Glomerular visceral epithelial cell (primary cell): Measurements from ENCODE around the gene CAMTA1.

Experiments
- DNase-seq: peaks from one replicate; pipeline ENCODE4 v3.0.0-alpha.2; 2016; ENCODE audit errors: extremely low spot score

The CAMTA1 gene

DNA sequence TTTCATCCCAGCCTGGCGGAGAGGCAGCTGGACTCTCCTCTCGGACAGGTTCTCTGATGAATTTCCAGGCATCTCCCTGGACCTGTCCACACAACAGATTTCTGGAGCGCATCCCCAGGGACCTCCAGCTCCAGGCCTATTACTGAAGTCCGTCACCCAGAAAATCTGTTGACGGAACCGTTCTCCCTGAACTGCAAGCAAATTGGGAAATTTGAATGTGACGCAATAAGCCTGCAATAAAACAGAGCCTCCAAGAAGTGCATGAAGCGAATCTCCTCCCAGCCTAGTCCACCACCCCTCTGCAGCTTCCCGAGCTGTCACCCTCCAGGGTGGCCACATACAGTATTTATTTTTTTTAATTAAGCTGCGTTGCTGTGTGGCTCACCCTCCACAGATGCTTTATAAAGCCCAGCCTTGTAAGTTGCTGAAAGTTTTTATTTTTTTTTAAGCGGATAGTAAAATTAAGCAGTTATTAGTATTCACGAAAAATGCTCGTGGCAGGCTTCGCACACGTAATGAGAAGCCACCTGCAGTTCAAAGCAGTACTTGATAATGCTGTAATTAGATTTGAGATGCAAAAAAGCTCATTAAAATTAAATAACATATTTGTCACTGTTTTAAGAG lies 173.3 kb downstream of the CAMTA1 start:
- DNase-seq = no peak

DNA sequence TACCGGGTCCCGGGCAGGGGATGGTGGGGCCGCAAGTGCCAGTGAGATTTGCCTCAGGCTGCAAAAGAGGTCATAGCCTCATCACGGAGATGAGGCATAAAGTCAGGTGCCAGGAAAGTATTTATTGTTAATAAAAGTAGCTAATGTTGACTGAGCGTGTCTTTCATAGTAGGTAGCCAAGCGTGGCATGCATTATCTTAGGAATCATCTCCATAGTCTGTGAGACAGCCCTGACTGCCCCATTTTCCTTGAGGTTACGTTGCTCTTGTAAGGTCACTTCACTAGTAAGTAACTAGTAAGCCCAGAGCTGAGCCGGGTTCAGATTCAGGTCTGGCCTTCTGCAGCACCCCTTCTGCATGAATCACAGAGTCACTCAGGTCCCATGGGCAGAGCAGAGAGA lies 174.2 kb downstream of the CAMTA1 start:
- DNase-seq = peak; percentile 41

DNA sequence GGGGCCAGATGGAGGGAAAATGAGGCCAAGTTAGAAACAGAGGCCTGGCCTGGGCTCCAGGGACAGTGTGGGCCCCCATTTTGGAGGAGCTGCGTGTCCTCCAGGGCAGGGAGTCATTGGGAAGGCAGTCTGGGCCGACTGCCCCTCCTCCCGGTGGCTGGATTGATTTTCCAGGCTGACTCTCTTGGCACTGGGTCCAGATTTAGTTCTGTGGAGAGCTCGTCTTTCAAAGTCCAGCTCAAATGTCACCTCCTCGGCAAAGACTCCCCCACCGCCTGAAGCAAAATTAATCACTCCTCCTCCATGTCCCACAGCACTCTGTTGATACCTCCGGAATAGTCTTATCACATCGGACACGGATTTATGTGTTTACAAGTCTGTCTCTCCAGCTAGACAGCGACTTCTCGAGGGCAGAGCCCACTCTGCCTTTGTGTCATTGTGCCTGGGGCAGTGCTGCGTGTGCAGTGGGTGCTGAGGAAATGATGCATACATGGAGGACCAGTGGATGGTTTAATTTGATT lies 175.1 kb downstream of the CAMTA1 start:
- no peak for DNase-seq

DNA sequence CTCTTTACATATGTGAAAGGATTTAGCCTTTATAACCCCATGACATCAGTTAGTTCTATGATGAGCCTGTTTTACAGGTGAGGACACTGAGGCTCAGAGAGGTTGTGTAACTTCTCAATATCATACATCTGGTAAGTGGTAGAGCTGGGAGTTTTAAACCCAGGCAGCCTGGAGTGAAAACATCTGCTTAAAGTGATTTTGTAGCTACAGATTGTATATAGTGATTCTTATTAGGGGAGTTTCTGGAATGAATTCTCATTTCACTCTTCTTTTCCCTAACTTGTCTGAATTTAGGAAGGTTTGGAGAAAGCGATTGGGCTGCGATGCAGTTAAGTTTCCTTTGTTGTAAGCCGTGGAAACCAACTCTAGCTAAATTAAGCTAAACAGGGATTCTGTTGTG lies 175.6 kb downstream of the CAMTA1 start:
- no peak for DNase-seq

DNA sequence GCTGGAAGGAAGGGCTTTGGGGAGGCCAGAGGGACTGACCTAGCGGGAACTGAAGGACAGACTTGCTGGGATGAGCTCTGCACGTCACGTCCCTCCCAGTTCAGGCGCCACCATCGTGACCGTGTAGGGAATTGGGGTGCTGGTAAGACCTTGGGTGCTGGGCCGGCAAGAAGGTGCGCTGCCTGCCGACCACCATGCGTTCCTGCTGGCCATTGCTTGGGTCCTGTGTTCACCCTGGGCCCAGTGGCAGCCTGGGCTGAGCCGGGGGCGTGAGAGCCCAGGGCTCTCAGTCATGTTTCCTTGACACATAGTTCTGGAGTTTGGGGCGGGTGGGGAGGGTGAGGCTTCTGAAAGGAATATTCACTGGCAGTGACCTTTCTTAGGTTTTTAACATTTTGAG lies 176.0 kb downstream of the CAMTA1 start:
- DNase-seq = no peak

DNA sequence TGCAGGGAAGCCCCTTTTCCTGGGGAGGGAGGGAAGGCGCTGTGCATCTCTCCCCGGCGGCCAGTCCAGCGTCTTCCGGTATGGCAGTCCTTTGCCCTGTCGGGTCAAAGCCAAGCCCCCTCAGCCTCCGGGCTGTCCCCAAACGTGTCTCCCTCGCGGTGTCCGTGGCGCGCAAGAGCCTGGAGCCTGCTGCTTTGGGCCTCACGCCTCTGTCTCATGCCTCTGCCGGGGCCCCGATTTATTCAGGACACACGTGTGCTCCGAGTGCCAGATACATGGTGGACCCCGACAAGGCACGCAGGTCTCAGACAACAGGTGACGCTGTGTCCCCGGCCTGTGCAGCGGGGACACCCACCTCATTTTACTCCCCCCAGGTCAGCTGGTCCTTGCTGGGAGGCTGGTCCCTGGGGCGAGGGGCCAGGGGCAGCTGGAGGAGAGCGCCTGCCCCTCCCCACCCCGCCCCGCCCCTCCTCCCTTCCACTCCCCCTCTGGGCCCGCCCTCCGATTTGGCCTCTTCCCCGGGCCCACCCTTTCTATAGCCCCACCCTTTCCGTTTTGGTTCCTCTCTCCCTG lies 176.7 kb downstream of the CAMTA1 start:
- DNase-seq = no peak

DNA sequence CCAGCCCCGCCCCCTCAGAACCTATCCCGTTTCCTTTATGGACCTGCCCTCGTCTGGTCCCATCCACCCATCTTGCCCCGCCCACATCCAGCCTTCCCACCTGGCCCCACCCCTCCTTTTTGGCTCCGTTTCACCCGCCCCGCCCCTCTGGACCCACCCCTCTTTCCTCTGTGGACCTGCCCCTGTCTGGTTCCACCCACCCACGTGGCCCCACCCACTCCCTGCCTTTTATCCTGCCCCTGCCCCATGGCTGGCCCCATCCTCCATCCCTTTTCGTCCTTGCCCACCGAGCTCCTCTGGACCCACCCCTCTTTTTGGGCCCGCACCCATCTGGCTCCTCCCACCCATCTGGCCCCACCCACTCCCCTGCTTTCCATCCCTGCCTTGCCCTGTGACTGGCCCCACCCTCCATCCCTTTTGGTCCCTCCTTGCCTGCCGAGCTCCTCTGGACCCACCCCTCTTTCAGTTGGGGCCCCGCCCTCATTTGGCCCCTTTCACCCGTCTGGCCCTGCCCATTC lies 177.3 kb downstream of the CAMTA1 start:
- peak; percentile 8 for DNase-seq

DNA sequence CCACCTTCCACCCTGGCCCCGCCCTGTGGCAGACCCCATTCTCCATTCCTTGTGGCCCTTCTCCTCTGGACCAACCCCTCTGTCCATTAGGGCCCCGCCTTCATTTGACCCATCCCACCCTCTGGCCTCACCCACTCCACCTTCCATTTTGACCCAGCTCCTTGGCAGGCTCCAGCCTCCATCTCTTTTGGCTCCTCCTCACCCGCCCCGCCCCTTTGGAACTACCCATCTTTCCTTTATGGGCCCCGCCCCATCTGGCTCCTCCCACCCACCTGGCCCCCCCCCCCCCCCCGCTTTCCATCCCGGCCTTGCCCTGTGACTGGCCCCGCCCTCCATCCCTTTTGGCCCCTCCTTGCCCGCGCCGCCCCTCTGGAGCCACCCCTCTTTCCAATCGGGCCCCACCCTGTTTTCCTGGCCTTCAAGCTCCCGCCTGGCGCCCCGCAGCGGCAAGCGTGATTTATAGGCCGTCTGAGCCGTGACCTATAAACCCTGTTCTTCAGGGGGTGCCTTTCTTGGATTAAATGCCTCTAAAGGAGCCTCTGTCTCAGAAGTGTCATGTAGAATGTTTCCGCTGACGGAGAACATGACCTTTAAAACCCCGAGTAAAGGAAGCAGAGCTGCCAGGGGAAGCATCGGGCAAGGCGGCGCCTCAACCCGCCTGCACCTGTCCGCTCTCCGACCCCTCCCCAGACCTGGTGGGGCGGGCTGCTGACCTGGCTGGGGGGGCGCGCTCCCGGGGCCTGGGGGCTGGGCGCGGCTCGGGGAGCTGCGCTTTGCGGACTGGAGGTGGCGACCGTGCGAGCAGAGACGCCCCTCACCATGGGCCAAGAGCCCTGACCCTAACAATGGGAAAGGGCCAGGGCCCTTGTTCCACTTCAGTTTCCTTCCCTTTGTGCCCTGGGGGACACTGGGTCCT lies 178.0 kb downstream of the CAMTA1 start:
- peak; percentile 29 for DNase-seq

DNA sequence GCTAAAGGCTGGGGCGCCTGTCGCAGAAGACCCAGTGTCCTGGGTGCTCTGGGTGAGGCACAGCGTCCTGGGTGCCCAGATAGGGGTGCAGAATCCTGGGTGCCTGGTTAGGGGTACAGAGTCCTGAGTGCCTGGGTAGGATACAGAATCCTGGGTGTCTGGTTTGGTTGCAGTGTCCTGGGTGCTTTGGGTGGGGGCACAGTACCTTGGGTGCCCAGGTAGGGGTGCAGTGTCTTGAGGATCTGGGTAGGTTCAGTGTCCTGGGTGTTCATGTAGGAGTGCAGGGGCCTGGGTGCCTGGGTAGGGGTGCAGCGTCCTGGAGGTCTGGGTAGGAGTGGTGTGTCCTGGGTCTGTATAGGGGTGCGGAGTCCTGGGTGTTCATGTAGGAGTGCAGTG lies 178.7 kb downstream of the CAMTA1 start:
- DNase-seq = no peak

DNA sequence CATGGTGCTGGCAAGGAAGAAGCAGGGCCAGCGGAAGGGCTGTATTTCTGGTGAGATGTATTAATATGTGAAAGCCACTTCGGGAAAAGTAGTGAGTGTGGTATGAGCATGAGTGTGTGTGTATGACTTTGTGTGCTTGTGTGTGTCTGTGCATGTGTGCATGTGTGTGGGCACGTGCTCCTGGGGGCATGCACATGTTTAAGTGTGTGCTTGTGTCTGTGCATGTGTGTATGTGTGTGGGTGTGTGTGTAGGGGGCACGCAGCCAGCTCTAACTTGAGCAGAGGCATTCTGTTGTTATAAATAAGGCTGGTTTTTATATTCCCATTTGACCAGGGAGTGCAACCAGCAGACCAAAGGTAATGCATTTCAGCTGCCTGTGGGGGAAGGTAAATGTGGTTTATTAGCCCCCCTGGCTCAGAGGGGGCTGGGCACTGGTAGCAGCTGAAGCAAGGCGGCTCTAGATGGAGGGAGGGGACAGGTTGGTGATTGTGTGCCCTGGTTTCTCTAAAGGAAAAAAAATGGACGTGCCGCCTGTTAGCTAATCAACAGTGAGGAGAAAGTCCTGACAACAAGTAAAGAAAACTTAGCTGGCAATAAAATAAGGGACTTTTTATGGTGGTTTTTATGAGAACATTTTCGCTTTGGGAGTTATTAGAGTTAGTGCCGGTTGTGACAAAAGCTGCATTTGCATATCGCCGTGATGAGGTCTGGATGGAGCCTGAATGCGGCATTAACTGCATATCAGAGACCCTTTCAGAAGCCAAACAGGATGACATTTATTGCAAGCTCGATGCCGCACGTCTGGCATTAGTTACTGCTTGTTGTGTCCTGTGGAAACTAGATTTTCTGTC lies 180.1 kb downstream of the CAMTA1 start:
- no peak for DNase-seq

DNA sequence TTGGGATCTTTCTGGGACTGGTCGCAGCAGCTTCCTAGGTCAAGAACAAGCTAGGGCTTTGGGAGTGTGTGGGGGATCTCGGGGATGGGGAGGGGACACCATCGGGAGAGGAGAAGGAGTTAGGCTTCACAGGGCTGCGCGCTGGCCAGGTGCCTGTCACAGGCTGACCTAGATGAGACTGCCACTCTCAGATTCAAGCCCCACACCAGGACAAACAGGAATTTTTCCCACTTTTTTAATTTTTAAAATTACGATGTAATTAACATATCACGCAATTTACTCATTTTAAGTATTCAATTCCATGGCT lies 180.6 kb downstream of the CAMTA1 start:
- no peak for DNase-seq

DNA sequence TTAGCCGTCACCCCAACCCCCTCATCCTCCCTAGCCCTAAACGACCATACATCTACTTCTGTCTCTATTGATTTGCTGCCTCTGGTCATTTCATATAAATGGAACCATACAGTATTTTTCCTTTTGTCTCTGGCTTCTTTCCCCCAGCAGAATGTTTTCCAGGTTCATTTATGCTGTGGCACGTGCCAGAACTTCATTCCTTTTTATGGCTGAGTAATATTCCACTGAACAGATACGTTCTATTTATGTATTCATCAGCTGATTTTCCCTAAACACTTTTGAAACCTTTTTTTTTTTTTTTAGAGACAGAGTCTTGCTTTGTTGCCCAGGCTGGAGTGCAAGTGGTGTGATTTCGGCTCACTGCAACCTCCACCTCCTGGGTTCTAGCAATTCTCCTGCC lies 181.1 kb downstream of the CAMTA1 start:
- DNase-seq = no peak

DNA sequence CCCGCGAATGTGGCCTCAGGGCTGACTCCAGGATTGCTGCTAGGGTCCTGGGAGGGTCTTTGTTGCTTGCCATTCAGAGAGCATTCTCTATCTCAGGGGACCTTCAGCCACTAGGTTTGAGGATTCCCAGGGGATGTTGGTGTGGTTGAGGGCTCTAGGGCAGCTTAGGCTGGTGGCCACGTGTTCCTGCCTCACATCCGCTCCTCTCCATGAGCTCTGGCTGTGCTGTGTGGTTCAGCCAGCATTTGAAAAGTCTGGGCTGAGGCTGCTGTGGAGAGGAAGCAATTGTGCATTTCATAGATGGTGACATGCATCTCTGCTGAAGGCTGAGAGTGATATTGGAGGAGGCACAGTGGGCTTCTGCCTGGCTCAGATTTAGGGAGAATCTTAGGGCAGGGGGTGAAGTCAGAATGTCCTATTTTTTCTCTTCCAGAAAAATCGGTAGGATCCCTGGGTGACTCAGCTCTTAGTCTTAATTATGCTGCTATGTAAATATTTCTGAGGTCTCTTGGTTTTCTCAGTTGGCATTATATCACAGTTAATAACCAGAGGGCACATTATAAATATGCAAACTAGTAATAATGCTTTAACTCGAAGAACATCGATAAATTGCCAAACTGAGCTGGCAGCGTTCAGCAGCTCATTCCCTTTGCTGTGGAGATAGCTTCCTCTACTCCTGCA lies 182.3 kb downstream of the CAMTA1 start:
- DNase-seq = no peak

DNA sequence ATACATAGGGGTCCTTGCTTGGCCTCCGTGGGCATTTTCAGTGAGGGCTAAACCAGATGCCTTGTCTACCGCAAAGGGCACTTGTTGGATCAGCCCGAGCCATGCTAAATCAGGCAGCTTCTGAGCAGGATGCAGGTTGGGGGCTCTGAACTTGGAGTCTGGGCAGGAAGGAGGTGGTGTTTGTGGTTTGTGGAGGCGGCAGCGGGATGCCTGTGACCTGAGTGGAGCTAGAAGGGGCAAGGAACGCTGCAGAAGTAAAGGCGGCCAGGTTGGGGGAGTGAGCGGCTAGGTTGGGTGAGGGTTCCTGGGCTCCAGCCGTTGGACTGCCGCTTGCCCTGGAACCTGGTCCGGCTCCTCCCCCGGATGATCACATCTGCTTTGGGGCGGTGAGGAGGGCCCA lies 183.9 kb downstream of the CAMTA1 start:
- DNase-seq = peak; percentile 80

DNA sequence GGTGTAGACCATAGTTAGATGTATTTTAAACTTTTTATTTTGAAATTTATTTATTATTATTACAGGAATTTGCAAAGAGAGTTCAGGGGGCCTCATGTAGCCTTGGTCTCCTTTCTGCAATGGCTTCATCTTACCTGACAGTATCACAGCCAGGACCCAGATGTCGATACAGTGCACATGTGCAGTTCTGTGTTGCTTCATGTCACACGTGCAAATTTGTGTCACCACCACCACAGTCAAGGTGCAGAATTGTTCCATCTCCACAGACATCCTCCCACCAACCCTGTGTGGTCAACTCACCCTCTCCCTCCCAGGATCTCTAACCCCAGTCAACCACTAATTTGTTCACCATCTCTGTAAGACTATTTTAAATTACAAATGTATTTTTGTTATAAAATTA lies 184.5 kb downstream of the CAMTA1 start:
- no peak for DNase-seq

DNA sequence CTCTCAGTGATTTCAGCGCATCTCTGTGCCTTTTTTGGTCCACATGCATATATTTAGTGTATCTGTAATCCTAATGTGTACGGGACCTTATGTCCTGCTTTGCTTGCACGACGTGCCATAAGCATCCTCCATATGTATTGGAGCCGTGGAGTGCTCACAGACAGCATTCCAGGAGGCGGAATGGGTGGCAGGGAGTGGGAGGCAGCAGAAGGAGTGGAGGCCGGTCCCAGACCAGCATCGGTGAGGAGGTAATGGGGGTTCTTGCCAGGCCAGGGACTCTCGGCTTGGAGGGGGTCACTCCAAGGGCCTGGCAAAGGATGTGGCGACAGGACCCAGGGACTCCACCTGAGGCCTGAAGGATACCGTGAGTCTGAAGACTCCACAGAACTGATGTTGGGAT lies 185.0 kb downstream of the CAMTA1 start:
- no peak for DNase-seq

DNA sequence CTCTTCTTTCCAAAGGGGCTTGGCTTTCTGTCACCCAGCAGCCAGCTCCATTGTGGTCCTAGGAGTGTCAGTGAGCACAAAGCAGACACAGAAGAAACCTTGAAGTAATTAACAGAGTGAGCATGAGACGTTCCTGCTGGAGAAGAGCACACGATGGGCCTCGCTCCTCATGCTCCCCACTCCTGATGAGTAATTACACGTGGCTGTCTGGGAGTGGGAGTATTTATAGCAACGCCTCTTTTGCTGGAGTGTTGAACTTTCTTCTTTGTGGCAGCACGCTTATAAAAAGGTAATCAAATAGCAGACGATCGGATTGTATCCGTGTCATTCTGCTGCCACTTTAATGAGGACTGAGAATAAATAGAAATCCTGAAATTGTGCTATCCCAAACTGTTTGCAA lies 185.8 kb downstream of the CAMTA1 start:
- no peak for DNase-seq

DNA sequence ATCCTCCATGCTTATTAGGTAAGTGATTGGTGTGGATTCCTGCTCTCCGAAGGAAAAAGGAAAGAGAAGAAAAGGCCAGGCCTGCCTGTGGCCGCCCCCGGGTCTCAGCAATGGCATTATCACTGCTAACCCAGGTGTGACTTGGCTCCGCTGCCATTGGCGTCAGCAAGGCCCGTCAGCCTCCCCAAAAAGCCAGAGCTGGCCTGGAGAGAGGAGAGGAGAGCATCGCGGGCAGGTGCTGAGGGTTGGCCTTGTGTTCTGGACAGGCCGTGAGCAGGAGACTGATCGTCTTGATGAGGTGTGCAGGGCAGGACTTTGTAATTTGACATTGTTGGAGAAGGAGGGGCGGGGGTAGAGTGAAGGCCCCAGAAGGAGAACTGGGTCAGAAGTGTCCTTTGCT lies 186.4 kb downstream of the CAMTA1 start:
- no peak for DNase-seq

DNA sequence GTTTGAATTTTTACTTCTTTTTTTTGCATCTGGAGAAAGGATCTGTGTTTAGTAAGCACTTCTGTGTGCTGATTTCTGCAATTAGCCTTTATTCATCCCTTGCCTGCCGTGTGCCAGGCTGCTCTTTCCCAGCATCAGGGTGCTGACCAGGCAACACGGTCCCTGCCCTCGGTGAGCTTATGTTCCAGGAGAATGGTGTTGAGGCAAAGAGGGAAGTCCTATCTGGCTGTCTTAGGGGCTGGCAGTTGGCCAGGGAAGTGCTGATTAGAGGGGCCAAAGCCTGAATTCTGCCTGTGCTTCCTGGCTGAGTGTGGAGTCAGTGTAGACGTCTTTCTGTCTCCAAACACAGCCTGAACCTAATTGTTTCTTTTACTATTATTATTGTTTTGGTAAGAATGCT lies 187.1 kb downstream of the CAMTA1 start:
- DNase-seq = no peak

DNA sequence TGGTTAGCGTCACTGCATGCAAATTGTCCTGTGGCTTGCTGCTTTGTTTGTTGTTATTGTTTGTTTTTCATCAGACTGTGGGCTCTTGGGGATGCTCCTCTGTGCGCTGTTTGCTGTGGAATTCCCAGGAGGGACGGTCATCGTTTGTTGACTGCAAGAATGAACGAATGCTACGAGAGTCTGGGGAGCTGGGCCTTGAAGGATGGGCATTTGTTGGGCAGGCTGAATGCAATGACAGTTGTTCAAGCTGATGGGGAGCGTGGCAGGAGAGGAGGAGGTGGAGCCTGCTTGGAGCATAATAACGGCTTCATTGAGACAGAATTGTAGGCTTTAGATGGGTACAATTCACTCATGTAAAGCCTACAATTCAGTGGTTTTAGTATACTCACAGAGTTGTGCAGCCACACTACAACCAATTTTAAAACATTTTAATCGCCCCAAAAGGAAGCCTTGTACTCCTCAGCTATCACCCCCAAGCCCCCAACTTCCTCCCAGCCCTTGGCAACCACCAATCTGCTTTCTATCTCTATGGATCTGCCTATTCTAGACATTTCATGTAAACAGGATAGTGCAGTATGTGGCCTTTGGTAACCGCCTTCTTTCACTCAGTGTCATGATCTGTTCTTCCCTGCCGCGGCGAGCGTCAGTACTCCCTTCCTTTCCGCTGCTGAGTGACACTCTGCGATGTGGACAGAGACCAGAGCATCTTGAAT lies 190.2 kb downstream of the CAMTA1 start:
- DNase-seq = no peak

DNA sequence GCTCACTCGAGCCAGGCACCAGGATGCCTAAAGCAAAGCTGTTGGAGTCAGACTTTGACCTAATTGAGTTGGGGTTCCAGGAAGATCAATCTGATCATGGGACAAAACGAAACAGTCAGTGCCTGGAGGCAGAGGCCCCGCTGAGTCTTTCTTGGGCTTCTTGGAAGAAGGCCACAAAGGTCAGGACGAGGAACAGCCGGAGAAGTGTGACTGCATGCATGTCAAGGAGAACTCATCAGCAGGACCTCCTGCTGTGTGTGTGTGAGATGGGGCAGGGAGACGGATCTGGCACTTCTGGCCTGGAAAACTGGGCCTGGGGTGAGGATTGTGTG lies 190.8 kb downstream of the CAMTA1 start:
- DNase-seq = no peak
